ENCODE measurements around the gene DES.

DES gene

DNA sequence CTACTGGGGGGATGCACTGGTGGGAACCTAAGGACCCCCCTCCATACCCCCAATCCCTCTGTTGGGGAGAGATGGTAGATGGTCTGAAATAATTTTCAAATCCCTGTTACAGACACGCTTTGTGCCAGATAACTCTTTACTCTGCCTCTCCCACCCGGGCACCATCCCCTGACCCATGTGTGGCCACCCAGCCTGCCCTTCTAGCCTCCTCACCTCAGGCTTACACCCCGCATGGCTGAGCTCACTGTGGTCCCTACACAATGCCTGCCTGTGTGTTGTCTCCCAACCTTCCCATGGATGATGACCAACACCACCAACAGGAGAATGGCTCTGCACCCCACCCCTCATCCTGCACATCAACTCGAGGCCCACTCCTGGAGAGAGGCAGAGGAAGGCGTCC lies 31.4 kb downstream of the DES start:
- 92% methylated on average over 5 of the region's 5 CpGs for WGBS
- Histone ChIP-seq H3K27ac (ENCODE audit: low read depth, low read length) (no peak overlapping the region), H3K27me3 (ENCODE audit: insufficient read depth, low read length) (peaks cover 12% of the 10 kb centered on the region; the same call in 1 of the 2 replicates), H3K4me3 (ENCODE audit: low read length) (no peak overlapping the region), H3K9ac (ENCODE audit: low read depth, low read length) (no peak overlapping the region), H3K9me3 (ENCODE audit: insufficient read depth, low read depth, low read length) (no peaks in the 10 kb centered on the region), H3K4me1 (ENCODE audit: insufficient read depth, low read length) (peaks cover 14% of the 10 kb centered on the region; the same call in 1 of the 2 replicates), H3K36me3 (ENCODE audit: insufficient read depth, low read length) (peaks cover 5% of the 10 kb centered on the region; the same call in 1 of the 2 replicates)

DNA sequence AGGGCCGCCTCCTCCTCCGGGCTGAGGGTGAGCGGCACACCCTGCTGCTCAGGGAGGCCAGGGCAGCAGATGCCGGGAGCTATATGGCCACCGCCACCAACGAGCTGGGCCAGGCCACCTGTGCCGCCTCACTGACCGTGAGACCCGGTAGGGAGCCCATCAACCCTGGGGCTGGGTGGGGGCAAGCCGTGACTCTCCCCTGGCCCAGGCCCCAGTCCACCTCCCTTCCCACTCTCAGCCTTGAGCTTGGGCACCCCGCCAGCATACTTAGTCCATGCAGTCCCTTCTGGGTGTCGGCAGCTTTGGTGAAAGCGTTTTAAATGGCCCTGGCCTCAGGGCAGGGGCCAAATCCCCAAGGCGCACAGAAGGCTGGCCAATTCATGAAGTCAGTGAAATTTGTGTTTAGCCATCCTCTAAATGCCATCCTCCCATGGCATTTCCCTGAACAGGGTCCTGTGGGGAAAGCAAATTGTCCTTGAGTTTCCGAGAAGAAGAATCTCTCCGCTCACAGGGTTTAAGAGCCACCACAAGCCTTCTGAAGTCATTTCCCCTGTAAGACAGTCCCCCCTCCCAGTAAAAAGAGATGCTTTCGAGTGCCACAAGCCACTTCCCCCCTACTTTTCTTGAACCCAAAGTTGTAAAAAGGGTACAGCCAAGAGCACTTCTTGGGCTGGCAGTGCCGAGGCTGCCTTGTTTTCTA lies 33.6 kb downstream of the DES start:
- no peak overlapping the region for H3K9ac ChIP-seq (ENCODE audit: low read depth, low read length)

DNA sequence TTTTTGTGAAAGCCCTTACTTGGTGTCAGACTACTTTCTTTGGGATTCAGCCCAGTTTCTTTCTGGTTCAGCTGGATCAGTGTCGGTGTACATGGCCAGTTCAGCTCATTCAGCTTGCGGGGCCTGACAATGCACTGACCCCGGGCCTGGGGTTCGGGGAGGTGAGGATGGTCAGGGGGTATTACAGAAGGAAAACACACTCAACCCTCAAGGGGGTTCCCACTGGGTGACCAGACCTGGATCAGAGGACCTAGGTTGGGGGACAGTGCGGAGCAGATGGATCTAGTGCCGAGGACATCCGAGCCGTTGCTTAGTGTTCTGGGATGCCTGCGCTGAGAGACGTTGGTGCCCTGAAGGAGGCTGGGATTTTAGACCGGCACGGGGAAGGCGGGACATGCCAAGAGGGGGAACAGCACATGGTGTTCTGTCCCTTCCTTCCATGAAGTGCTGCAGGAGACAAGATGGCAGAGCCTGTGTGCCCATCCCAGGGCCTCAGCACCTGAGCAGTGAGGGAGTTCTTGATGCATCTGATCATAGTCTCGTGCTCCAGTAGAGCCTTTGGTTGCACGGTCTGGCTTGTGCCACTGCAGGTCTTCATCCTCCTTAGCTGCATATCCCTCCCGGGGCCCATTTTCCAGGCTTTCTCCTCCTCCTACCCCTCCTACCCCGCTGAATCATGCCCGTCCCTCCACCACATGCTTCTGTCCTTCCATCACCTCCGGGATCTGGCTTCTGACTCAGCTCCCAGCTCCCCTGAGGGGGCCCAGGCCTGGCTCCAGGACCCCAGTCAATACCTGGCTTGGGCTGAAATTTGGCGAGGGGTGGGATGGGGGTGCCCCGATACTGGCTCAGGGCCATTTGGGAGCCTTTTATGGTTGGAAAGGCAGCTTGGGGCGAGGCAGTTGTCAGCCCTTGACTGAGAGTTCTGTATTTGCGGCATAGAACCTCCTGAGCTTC lies 34.5 kb downstream of the DES start:
- Histone ChIP-seq H3K4me1 (ENCODE audit: insufficient read depth, low read length) (peaks cover 10% of the 10 kb centered on the region; the same call in 1 of the 2 replicates), H3K9me3 (ENCODE audit: insufficient read depth, low read depth, low read length) (no peaks in the 10 kb centered on the region), H3K27ac (ENCODE audit: low read depth, low read length) (no peak overlapping the region), H3K27me3 (ENCODE audit: insufficient read depth, low read length) (peaks cover 11% of the 10 kb centered on the region; the same call in 1 of the 2 replicates), H3K4me3 (ENCODE audit: low read length) (no peak overlapping the region), H3K36me3 (ENCODE audit: insufficient read depth, low read length) (peaks cover 5% of the 10 kb centered on the region; the same call in 1 of the 2 replicates), H3K9ac (ENCODE audit: low read depth, low read length) (0 out of 2 replicates have a peak overlapping the region, but pooled peaks have one; percentile 19)
- WGBS: 80% methylated on average over 23 of the region's 23 CpGs

More for the DNA sequence above, 33.6 kb downstream of the DES start:
- Histone ChIP-seq H3K4me3 (ENCODE audit: low read length) (no peak overlapping the region), H3K9me3 (ENCODE audit: insufficient read depth, low read depth, low read length) (no peaks in the 10 kb centered on the region), H3K27me3 (ENCODE audit: insufficient read depth, low read length) (peaks cover 12% of the 10 kb centered on the region; the same call in 1 of the 2 replicates), H3K27ac (ENCODE audit: low read depth, low read length) (no peak overlapping the region), H3K36me3 (ENCODE audit: insufficient read depth, low read length) (peaks cover 5% of the 10 kb centered on the region; the same call in 1 of the 2 replicates), H3K4me1 (ENCODE audit: insufficient read depth, low read length) (peaks cover 10% of the 10 kb centered on the region; the same call in 1 of the 2 replicates)
- WGBS: 93% methylated on average over 18 of the region's 18 CpGs

DNA sequence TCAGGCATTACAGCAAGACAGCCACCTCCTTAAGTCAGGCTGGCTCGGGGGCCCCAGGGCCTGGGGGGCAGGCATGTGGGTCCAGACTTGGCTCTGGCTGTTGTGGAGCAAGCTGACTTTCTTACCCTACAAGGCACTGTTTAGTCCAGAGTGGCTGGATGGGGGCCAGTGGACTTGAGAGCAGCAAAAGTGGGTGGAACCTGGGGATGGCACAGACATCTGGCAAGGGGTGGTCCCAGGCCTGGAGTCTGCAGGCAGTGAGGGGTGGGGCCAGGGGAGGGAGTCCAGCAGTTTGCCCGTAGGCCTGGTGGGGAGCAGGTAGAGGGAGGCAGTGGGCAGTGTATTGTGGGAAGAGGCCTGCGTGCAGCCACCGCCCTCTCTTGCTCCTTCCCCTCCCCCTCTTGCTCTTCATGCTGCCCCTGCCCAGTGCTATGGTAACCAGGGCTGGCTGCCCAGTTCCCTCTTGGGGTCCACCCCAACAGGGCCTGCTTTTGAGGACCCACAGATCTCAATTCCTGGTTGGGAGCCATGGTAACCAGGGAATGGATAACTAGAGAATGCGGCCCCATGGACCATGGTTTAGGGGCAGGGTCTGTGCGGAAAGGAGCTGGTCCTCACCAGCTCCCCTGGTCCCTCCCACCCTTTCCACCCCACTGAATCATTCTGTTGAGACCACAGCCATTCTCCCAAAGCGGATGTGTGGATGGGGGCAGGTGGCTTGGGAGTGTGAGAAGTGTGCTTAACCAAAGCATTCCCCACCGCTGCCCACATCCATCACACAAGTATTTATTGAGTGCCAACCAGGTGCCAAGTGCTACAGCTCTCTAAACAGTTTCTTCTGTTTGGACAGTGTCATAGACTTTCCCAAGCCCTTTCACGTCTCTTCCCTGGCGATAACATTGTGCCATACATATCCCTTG lies 35.8 kb downstream of the DES start:
- WGBS: 85% methylated on average over 8 of the region's 10 CpGs
- H3K4me3 ChIP-seq (ENCODE audit: low read length): no peak overlapping the region
- 0 out of 2 replicates have a peak overlapping the region, but pooled peaks have one; percentile 19 for H3K9ac ChIP-seq (ENCODE audit: low read depth, low read length)
- no peaks in the 10 kb centered on the region for H3K27me3 ChIP-seq (ENCODE audit: insufficient read depth, low read length)
- H3K27ac ChIP-seq (ENCODE audit: low read depth, low read length): no peak overlapping the region
- peaks cover 5% of the 10 kb centered on the region; the same call in 1 of the 2 replicates for H3K36me3 ChIP-seq (ENCODE audit: insufficient read depth, low read length)
- H3K4me1 ChIP-seq (ENCODE audit: insufficient read depth, low read length): peaks cover 10% of the 10 kb centered on the region; the same call in 1 of the 2 replicates
- no peaks in the 10 kb centered on the region for H3K9me3 ChIP-seq (ENCODE audit: insufficient read depth, low read depth, low read length)

DNA sequence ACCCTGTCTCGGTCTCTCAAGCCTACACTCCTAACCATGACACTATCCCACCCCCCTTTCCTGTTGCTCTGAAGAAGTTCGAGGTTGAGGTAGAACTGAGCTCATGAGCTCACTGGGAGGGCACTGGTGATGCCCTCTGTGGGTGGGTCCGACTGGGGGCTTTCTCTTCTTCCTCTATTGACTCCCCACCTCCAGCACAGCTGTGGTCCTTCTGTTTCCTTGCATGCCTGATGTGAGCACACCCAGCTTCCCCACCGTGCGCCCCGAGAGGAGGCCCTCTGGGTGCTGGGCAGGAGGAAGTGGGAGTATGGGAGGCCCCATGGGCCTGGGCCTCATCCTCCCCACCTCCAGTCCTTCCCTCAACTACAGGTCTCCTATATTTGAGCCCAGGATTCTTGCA lies 37.4 kb downstream of the DES start:
- H3K9me3 ChIP-seq (ENCODE audit: insufficient read depth, low read depth, low read length): no peaks in the 10 kb centered on the region
- H3K27me3 ChIP-seq (ENCODE audit: insufficient read depth, low read length): no peaks in the 10 kb centered on the region
- H3K4me3 ChIP-seq (ENCODE audit: low read length): no peak overlapping the region
- H3K4me1 ChIP-seq (ENCODE audit: insufficient read depth, low read length): peaks cover 22% of the 10 kb centered on the region
- H3K27ac ChIP-seq (ENCODE audit: low read depth, low read length): no peak overlapping the region
- 92% methylated on average over 3 of the region's 6 CpGs for WGBS
- no peak overlapping the region for H3K9ac ChIP-seq (ENCODE audit: low read depth, low read length)
- no peaks in the 10 kb centered on the region for H3K36me3 ChIP-seq (ENCODE audit: insufficient read depth, low read length)

DNA sequence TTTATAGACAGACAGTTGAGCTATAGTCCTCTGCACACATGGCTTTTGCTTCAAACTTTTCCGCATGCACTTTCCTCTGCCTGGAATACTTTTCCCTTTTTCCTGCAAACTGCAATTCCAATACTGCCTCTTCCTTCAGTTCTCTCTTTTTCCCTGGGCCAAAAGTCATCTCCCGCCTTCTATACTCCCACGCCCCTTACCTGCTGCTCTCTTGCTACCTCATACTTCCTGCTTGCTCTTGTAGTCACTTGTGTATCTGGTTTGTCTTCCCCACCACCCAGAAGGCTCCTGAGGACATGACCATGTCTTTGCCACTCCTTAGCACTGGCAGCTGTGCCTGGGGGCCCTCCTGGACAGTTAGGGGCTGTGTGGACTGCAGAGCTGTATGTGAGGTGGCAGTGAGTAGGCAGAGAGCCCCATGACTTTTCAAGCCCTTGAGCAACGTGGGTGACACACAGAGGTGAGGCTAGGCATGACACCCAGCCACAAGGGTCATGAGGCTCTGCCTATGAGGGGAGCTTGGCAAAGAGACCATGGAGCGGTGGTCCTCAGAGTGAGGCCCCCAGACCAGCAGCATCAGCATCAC lies 39.7 kb downstream of the DES start:
- WGBS: 75% methylated on average over 5 of the region's 5 CpGs
- H3K9ac ChIP-seq (ENCODE audit: low read depth, low read length): no peak overlapping the region
- H3K36me3 ChIP-seq (ENCODE audit: insufficient read depth, low read length): 0 out of 2 replicates have a peak, but pooled peaks cover 3% of the 10 kb centered on the region
- no peaks in the 10 kb centered on the region for H3K27me3 ChIP-seq (ENCODE audit: insufficient read depth, low read length)
- peaks cover 30% of the 10 kb centered on the region for H3K4me1 ChIP-seq (ENCODE audit: insufficient read depth, low read length)
- H3K27ac ChIP-seq (ENCODE audit: low read depth, low read length): no peak overlapping the region
- H3K9me3 ChIP-seq (ENCODE audit: insufficient read depth, low read depth, low read length): no peaks in the 10 kb centered on the region
- H3K4me3 ChIP-seq (ENCODE audit: low read length): no peak overlapping the region

DNA sequence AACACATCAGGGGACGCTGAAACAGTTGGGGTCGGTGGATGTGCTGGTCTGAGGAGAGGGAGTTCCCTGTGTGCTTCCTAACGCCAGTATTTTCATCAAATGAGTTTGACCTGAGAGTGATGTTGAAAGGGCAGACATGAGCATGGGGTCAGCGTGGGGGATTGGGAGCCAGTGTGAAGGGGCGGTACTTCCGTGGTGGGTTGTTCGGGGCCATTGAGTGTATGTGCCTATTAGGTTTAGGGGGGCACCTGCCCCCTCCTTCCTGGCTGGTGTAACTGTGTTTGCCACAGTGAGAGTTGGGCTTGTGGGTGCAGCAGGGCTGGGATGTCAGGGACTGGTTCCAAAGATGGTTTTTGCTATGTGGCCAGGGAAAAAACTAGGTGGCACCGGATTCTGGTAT lies 40.8 kb downstream of the DES start:
- peaks cover 21% of the 10 kb centered on the region for H3K4me1 ChIP-seq (ENCODE audit: insufficient read depth, low read length)
- H3K36me3 ChIP-seq (ENCODE audit: insufficient read depth, low read length): 0 out of 2 replicates have a peak, but pooled peaks cover 3% of the 10 kb centered on the region
- no peak overlapping the region for H3K9ac ChIP-seq (ENCODE audit: low read depth, low read length)
- no peak overlapping the region for H3K4me3 ChIP-seq (ENCODE audit: low read length)
- 85% methylated on average over 8 of the region's 8 CpGs for WGBS
- H3K27me3 ChIP-seq (ENCODE audit: insufficient read depth, low read length): no peaks in the 10 kb centered on the region
- no peak overlapping the region for H3K27ac ChIP-seq (ENCODE audit: low read depth, low read length)
- no peaks in the 10 kb centered on the region for H3K9me3 ChIP-seq (ENCODE audit: insufficient read depth, low read depth, low read length)

DNA sequence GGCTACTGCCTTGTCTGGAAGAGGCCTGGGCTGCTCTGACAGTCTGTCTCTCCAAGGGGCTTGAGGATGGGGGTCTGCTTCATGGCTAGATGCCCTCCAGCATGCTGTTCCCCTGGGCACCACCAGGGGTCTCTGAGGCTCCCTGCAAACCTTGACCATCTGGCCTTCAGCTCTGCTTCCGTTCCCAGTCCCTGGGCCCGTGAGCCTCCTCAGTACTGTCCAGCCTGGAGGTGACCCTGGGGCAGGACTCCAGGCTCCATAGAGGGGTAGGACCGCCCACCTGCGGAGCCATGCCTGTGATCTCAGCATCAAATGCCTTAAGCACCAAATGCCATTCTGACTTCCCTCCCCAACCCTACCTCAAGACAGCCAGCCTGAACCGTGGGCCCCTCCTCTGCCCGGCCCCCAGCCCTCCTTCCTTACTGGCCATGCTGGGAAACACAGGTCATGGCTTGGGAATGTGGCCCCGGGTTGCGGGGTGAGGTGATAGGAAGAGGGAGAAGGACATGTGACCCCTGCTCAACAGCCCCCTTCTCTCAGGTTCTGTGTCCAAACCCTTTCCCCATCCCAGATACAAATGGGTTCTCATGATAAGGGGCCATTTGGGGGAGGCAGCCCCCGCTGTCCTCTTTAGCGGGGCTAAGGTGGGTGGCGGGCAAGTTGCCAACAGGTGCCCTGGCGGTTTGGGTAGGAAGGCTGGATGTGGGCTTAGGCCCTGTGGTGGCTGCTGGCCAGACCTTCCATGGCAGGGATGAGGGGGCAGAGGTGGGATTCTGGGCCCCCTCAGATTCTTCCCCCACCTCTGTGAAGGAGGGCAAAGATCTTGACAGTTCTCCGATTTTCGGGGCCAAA lies 41.5 kb downstream of the DES start:
- Histone ChIP-seq H3K9ac (ENCODE audit: low read depth, low read length) (no peak overlapping the region), H3K9me3 (ENCODE audit: insufficient read depth, low read depth, low read length) (no peaks in the 10 kb centered on the region), H3K27me3 (ENCODE audit: insufficient read depth, low read length) (no peaks in the 10 kb centered on the region), H3K27ac (ENCODE audit: low read depth, low read length) (peak overlapping the region; percentile 41; the same call in 1 of the 2 replicates), H3K36me3 (ENCODE audit: insufficient read depth, low read length) (peaks cover 5% of the 10 kb centered on the region; the same call in 1 of the 2 replicates), H3K4me3 (ENCODE audit: low read length) (no peak overlapping the region), H3K4me1 (ENCODE audit: insufficient read depth, low read length) (peaks cover 21% of the 10 kb centered on the region)
- 53% methylated on average over 12 of the region's 14 CpGs for WGBS

DNA sequence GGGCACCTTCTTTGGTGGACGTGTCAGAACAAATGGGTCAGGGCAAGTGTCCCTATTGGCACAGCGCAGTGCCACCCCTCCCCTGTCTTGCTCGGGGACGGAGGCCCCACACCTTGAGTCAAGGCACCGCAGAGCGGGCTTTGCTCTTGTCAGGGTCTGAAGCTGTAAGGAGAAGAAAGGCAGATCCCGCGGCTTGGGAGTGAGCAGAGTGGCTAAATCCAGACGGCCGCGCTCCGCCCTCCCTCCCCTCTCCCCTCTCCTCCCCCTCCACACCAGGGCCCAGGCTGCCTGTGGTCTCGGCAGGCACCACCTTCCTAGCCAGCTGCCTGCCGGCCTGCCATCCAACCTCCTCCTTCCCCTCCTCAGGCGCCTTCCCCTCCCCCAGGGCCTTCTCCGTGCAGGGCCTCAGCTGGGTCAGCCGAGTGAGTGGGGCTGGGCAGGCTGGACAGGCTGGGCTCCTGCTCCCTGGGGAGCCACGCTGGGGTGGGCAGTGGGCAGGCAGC lies 42.3 kb downstream of the DES start:
- Histone ChIP-seq H3K9me3 (ENCODE audit: insufficient read depth, low read depth, low read length) (no peaks in the 10 kb centered on the region), H3K4me3 (ENCODE audit: low read length) (0 out of 2 replicates have a peak overlapping the region, but pooled peaks have one; percentile 9), H3K27me3 (ENCODE audit: insufficient read depth, low read length) (no peaks in the 10 kb centered on the region), H3K9ac (ENCODE audit: low read depth, low read length) (peak overlapping the region; percentile 48; the same call in 1 of the 2 replicates), H3K4me1 (ENCODE audit: insufficient read depth, low read length) (peaks cover 21% of the 10 kb centered on the region), H3K36me3 (ENCODE audit: insufficient read depth, low read length) (peaks cover 7% of the 10 kb centered on the region; the same call in 1 of the 2 replicates), H3K27ac (ENCODE audit: low read depth, low read length) (peak overlapping the region; percentile 41; the same call in 1 of the 2 replicates)
- WGBS: 14% methylated on average over 18 of the region's 18 CpGs
